GM19467 (cell line): ENCODE results near the gene ARFGAP2.
A peak's percentile ranks its signal among the peaks of the same experiment; 100 is the strongest.

Source experiments
- ATAC-seq: cut with Tn5 transposase; IDR thresholded peaks from one replicate; pipeline ENCODE4 v1.9.1; 2021; ENCODE audit warnings: mild to moderate bottlenecking, moderate library complexity; ENCODE audit not compliant: unreplicated experiment

The ARFGAP2 gene

DNA sequence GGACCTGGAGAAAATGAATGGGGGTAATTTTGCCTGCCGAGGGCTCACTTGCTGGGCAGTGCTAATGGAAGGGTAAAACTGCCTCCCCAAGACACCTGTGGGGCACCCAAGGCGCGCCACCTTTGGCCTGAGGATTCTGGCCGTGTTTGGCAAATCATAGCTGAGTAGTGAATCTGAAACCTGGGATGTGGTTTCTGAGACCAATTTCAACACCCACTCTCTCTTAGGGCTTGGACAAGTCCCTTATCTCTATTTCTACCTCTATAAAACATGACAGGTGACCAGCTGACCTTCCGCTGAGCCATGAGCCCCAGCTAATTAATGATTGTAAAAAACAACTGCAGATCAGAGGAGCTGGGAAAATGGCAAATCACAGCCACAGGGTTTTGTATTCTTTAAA, 11.0 kb upstream of the ARFGAP2 start:
- ATAC-seq = no peak

DNA sequence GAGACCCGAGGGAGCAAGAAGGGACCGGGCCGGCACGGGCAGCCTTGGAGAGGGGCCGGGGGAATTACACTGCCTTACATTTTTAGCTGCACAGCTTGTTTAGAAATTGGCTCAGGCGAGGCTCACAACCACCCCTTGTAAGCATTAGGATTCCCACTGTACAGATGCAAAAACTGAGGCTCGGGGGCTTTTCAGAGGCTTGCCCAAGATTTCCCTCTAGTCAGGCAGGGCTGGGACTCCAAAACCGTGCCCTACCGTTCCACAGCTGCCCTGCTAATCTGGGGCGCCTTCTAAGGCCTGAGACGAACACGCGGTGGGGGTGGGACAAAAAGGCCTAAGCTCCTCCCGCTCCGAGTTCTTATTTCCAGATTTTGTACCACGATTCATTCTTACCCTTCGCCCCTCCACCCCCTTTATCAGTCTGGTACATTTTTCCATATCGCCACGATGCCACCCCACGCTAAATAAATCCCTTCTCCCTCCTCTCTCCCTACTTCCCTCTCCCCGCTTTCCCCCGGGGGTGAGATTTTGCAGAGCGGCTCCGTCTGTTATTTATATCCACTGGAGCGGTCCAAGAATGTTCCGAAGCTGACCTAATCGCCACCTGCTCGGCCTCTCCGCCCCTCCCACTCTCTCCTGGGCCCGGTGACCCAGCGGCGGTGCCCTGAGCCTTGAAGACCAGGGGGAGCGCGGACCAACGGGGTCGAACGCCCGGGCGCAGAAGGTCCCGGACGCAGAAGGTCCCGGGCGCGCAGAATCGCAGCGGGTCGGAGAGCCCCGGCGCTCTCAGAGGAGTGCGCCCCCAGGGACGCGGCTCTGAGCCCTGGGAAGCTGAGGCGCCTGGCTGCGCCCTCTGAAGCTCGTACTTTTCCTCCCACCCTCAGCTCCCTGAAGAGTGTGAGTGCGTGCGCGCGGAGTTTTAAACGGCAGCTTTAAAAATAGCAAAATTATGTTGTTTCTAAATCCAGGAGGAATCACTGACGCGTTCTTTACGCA, 10.3 kb upstream of the ARFGAP2 start:
- no peak for ATAC-seq

DNA sequence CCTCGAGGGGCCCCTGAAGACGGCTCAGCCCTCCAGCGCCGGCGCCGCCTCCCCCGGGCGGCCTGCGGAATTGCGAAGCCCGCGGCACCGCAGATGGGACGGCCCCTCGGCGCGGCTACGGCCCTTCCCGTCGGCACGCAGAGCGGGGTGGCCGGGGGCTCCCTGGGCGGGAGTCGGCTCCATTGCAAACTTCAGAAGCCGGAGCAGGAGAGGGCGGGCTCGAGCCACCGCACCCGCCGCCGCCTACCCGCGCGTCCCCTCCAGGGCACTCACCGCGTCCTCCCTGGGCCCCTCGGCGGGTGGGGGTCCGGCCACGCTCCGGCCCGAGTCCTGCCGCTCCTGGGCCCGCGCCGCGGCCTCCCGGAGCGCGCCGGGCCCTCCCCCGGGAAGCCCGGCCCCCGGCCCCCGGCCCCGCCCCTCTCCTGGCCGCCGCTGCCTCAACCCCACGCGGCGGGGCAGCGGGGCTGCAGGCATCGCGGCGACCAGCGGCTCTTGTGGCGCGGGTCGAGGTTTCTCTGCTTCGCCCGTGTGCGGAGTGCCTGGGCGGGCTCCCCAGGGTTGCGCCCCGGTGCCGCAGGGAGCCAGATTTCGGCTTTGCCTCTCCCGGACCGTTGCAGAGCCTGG, 9.5 kb upstream of the ARFGAP2 start, which contains the start of gene PACSIN3:
Gene PACSIN3 (minus strand): TSS at position 359 of the 624 bp plus-strand sequence. CDS start 3,707 bp downstream, outside the sequence.
- no peak for ATAC-seq

DNA sequence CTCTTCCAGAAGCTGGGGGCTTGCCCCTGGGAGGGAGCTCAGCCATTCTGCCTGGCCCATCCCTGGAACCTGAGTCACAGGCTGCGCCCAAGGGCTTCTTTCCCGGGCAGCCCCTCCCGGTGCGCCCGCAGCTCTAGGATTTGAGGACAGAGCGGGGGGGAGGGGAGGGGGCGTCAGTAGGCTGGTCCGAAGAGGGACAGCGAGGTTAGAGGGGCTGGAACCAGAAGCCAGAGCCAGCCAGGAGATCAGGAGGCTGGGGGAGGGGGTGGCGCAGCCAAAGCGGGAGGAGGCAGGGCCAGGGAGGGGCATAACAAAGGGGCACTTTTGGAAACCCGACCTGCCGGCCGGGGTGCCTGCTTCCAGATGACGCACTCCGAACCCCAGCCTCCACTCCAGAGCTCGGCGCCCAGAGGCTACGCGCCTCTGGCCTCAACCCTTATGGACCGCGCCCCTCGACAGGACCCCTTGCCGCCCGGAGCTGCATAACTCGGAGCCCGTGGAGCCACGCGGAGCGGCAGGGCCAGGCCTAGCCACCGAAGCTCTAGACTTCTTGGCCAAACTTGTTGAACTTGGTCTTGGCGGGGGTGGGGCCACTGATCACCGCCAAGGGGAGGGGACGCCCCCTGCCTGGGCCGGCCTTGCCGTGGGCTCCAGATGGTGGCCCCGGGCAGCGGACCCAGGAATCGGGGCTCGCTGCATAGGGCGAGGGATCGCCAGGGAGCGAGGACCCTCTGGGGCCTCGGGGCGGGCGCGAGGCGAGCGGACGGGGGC, 8.8 kb upstream of the ARFGAP2 start:
- ATAC-seq = no peak

GRCh38 chr11:47184711-47185304, 8.1 kb upstream of the ARFGAP2 start:
- ATAC-seq = no peak

DNA sequence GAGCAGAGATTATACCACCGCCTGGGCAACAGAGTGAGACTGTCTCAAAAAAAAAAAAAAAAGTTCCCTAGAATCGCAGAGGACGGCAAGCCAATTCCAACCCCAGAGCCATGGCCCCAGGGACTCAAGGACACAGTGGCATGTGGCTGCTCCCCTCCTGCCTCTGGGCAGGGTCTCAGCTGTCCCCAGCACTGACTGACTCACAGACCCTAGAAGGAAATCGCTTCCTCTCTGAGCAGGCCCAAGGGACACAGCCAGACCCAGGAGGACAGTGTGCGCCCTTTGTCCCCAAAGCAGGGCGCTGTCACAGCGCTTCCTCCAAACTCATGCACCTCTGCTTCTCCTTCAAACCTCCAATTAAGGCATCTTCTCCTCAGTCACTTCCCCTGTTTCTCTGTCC, 7.3 kb upstream of the ARFGAP2 start:
- ATAC-seq = no peak

DNA sequence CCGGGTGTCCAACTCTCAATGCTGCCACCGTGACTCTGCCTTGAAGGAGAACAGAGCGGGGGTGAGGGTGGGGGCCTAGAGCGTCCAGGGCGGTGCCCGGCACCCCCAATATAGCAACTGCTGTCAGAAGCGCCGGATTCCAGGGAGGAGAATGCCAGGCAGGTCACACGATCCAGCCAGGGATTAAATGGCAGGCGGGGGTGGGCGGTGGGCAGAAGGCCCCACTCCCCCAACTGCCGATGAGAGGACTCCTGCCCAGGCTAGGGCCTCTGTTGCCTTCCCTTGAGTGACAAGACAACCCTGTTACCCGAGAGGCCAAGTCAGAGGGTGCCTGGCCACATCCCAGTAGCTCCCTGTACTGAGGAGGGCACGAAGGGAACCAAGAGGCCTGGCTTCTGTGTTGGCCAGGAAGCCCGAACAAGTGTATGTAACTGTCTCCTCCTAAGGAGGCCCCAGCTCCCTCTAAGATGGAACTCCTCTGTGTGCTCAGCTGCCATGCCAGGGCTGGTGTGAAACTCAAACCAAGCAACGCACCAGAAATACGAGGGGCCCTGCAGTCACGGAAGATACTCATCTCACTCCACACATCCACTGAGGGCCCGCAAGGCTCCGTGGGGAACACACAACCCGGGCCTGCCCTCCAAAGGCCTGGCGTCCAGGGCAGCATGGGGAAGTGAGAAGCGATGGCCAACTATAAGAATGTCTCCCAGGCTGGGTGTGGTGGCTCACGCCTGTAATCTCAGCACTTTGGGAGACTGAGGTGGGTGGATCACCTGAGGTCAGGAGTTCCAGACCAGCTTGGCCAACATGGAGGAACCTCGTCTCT, 6.6 kb upstream of the ARFGAP2 start:
- ATAC-seq = no peak

GRCh38 chr11:47182380-47182779, 5.7 kb upstream of the ARFGAP2 start:
- ATAC-seq = no peak

DNA sequence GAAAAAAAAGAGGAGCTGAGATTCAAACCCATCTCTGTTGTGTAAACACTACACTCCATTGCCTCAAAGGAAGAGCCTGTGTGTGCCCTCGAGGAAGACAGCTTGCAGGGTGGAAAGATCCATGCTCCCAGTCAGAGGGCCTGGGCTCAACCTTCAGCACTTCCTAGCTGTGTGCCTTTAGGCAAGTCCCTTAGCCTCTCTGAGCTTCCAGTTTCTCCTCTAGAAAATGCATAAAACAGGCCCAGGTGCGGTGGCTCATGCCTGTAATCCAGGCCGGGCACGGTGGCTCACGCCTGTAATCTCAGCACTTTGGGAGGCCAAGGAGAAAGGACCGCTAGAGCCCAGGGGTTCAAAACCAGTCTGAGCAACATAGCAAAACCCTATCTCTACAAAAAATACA, 4.6 kb upstream of the ARFGAP2 start:
- no peak for ATAC-seq

DNA sequence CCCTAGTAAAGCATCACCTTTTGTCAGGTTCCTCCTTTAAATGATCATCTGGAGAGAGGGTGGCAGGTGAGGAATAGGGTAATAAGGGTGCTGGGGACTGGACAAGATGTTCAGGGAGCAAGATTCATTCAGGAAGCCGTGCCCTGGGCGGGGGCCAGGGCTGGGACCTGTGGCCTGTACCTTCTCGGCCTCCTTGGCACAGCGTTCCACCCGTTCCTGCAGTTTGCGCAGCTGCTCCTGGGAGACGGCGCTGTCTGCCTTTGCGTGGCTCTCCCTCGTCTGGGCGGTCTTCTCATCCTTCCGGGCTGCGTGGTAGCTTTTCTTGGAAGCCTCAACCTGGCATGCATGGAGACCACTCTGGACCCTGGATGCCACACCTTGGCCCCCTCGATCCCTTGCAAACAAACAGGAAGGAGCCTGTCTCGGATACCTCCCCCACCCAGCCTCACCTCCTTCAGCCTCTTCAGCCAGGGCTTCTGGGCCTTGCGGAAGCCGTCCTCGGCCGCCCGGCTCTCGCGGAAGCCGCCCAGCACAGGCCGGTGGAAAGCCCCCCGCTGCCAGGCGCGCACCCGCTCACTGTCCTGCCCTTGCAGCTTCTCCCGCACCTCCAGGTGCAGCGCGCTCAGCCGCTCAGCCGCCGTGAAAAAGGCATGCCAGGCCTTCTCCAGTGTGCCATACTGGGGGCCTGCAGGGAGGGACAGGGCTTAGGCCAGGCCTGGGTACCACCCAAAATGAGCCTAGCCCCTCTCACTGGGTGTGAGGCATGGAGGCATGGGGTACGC, 3.5 kb upstream of the ARFGAP2 start:
- ATAC-seq = no peak

DNA sequence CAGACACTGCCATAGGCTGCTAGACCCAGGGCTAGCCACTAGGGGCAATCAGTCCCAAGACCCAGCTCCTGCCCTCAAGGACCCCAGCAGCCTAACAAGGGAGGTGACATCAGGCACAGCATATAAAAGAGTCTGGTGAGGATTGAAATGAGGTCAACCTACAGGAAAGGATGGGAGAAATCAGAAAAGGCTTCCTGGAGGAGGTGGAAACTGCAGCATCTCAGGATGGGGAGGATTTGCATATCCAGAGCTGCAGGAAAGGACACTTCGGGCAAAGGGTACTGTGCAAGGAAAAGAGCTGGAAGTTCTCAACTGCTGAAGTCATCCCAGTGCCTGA, 2.9 kb upstream of the ARFGAP2 start:
- no peak for ATAC-seq

- no peak for ATAC-seq
Observed at GRCh38 chr11:47178737-47179654, 2.3 kb upstream of the ARFGAP2 start.

GRCh38 chr11:47178316-47178715, 1.6 kb upstream of the ARFGAP2 start:
- ATAC-seq = no peak

DNA sequence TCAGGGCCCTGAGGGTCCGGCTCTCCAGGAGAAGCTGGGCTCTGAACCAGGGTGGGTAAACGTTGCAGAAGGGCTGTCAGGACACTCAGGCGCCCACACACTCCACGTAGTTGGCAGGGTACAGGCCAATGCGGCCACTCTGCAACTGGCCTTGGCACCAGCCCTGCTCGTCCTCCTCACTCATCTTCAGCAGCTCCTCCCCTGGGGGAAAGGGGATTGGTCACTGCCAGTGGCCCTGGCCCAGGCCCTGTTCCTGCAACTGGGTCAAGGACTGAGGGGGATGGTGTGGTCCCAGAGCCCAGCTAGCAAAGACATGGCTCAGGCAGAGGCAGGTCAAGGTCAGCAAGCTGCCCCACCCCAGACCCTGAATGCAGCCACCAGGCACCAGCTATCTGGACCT, 1.2 kb upstream of the ARFGAP2 start:
- no peak for ATAC-seq

- ATAC-seq = peak; percentile 37
Observed at GRCh38 chr11:47177229-47177845, 658 bp upstream of the ARFGAP2 start.

DNA sequence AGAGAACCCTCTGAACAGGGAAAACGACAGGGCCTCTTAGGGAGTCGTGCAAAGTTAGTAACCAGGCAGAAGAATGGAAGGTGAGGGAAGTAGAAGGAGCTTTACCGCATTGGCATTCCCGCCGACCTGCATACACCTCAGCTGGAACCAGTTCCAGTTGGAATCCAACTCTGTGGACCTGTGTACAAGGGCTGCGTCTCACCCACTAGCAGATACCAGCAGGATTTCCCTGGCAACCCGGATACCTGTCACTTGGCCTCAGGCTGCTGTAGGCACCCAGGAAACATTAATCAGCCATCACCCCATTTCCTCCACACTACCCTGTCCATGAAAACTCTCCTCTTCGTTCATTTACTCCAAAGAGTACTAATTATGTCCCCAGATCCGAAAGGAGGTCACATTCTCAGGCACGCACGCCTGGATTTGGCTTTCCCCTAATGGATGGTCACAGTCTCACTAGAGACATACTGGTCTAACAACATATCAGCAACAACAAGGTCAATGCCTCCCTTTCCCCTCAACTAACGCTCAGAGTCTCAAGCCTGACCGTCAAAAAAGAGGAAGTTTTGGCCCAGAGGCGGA, 842 bp downstream of the ARFGAP2 start:
- ATAC-seq = no peak

- no peak for ATAC-seq
Observed at GRCh38 chr11:47172740-47173336, 3.8 kb downstream of the ARFGAP2 start.
